ENCODE measurements around the gene ZMAT5. TPM values are rescaled to one million over a fixed set of nuclear protein-coding genes. Genes with fewer than 3 reads are reported as not detected.

ZMAT5 gene
- total RNA-seq, 2 donors from 2014 or later = 9.1 to 9.9 TPM

- 95% methylated on average over 2 of the region's 2 CpGs; no CpG with 5 or more reads in 1 of the 2 donors for WGBS, 2 donors
- ATAC-seq (no peak), DNase-seq (no peak)
- H3K4me1 ChIP-seq = peaks cover 2% of the 10 kb centered on the region
- H3K36me3 ChIP-seq (replicated peaks in 1 of 2; ENCODE audit: insufficient read depth in 1 of 2, low read depth in 2 of 2) = peaks cover 12 to 28% of the 10 kb centered on the region in 2 donors
- no peak overlapping the region for H3K27ac ChIP-seq
- intact Hi-C loops (cut with DNase I) = no loop called here
- TF ChIP-seq POLR2A (IDR thresholded peaks at IDR 0.05) (no peak), CTCF (IDR thresholded peaks at IDR 0.05) (no peak)
- H3K4me3 ChIP-seq = no peak overlapping the region
- no peaks in the 10 kb centered on the region for H3K9me3 ChIP-seq
- no peaks in the 10 kb centered on the region for H3K27me3 ChIP-seq
These were observed 38.2 kb upstream of the ZMAT5 start for GRCh38 chr22:29804985-29805384.

- peaks cover 19% of the 10 kb centered on the region for H3K4me1 ChIP-seq
- no peak overlapping the region for H3K4me3 ChIP-seq
- DNase-seq (no peak), ATAC-seq (no peak)
- H3K27ac ChIP-seq = no peak overlapping the region
- peaks cover 12 to 28% of the 10 kb centered on the region in 2 donors for H3K36me3 ChIP-seq (replicated peaks in 1 of 2; ENCODE audit: insufficient read depth in 1 of 2, low read depth in 2 of 2)
- TF ChIP-seq POLR2A (IDR thresholded peaks at IDR 0.05) (no peak), CTCF (IDR thresholded peaks at IDR 0.05) (no peak)
- WGBS, 2 donors = 85% methylated on average over 2 of the region's 2 CpGs
- intact Hi-C loops (cut with DNase I) = no loop called here
- no peaks in the 10 kb centered on the region for H3K27me3 ChIP-seq
- no peaks in the 10 kb centered on the region for H3K9me3 ChIP-seq
These were observed 36.4 kb upstream of the ZMAT5 start for GRCh38 chr22:29803190-29803589.

- H3K27me3 ChIP-seq = no peaks in the 10 kb centered on the region
- WGBS, 2 donors = 84 to 85% methylated on average over 8 of the region's 8 CpGs
- H3K9me3 ChIP-seq = no peaks in the 10 kb centered on the region
- H3K4me1 ChIP-seq = peaks cover 30% of the 10 kb centered on the region
- no peak for TF ChIP-seq POLR2A (IDR thresholded peaks at IDR 0.05)
- no peak for TF ChIP-seq CTCF (IDR thresholded peaks at IDR 0.05)
- DNase-seq (no peak), ATAC-seq (no peak)
- H3K27ac ChIP-seq = peak overlapping the region in 2 of 4 donors; percentile 45 to 85
- peaks cover 12 to 24% of the 10 kb centered on the region in 2 donors for H3K36me3 ChIP-seq (replicated peaks in 1 of 2; ENCODE audit: insufficient read depth in 1 of 2, low read depth in 2 of 2)
- no peak overlapping the region for H3K4me3 ChIP-seq
- intact Hi-C loops (cut with DNase I) = no loop called here
These were observed 35.0 kb upstream of the ZMAT5 start for GRCh38 chr22:29801796-29802195.

GRCh38 chr22:29801153-29801552 lies 34.3 kb upstream of the ZMAT5 start:
- DNase-seq = no peak
- H3K9me3 ChIP-seq = no peaks in the 10 kb centered on the region
- WGBS, 2 donors = 57 to 79% methylated on average over 5 of the region's 5 CpGs
- no peaks in the 10 kb centered on the region for H3K27me3 ChIP-seq
- ATAC-seq = no peak
- peaks cover 37% of the 10 kb centered on the region for H3K4me1 ChIP-seq
- peak overlapping the region; percentile 7 to 85 (median 40) for H3K27ac ChIP-seq
- intact Hi-C loops (cut with DNase I) = no loop called here
- H3K4me3 ChIP-seq = no peak overlapping the region
- peaks cover 7 to 20% of the 10 kb centered on the region in 2 donors for H3K36me3 ChIP-seq (replicated peaks in 1 of 2; ENCODE audit: insufficient read depth in 1 of 2, low read depth in 2 of 2)
- TF ChIP-seq POLR2A (IDR thresholded peaks at IDR 0.05) = no peak
- no peak for TF ChIP-seq CTCF (IDR thresholded peaks at IDR 0.05)

- WGBS, 2 donors = 46 to 54% methylated on average over 6 to 8 of the region's 8 CpGs
These were observed 32.4 kb upstream of the ZMAT5 start for GRCh38 chr22:29799217-29799680.

More at GRCh38 chr22:29799217-29799680, 32.4 kb upstream of the ZMAT5 start:
- Histone ChIP-seq H3K4me3 (no peak overlapping the region), H3K27me3 (no peaks in the 10 kb centered on the region), H3K9me3 (no peaks in the 10 kb centered on the region), H3K36me3 (replicated peaks in 1 of 2; ENCODE audit: insufficient read depth in 1 of 2, low read depth in 2 of 2) (peaks cover 0 to under 1% of the 10 kb centered on the region in 2 donors), H3K4me1 (peaks cover 48% of the 10 kb centered on the region), H3K27ac (peak overlapping the region; percentile 60 to 85 (median 76))
- peak; percentile 77 to 94 (median 88) for DNase-seq
- ATAC-seq = peak; percentile 91
- intact Hi-C loops (cut with DNase I) = no loop called here
- TF ChIP-seq POLR2A (IDR thresholded peaks at IDR 0.05) (no peak), CTCF (IDR thresholded peaks at IDR 0.05) (peak in 4 of 7 experiments; percentile 24 to 32 (median 26))
